IPS-20b (cell line): ENCODE measurements around the gene IFNA1.

ENCODE experiments used
- H3K27ac ChIP-seq: one replicate; pipeline ENCODE4 v1.5.1; 2013; ENCODE audit warnings: low read length
- H3K27me3 ChIP-seq: 2 replicates; pipeline ENCODE4 v1.6.1; 2013; ENCODE audit warnings: mild to moderate bottlenecking, low read length, inconsistent platforms; ENCODE audit not compliant: insufficient read depth
- H3K36me3 ChIP-seq: 2 replicates; pipeline ENCODE4 v1.6.1; 2013; ENCODE audit warnings: low read depth, mild to moderate bottlenecking, inconsistent platforms, low read length, moderate library complexity; ENCODE audit not compliant: insufficient read depth
- H3K4me1 ChIP-seq: 2 replicates; pipeline ENCODE4 v1.6.1; 2013; ENCODE audit warnings: mild to moderate bottlenecking, control low read depth, inconsistent platforms, low read length, moderate library complexity; ENCODE audit not compliant: insufficient read depth
- H3K4me3 ChIP-seq: 2 replicates; pipeline ENCODE4 v1.5.1; 2013; ENCODE audit warnings: mild to moderate bottlenecking, low read length, inconsistent platforms
- H3K9ac ChIP-seq: 2 replicates; pipeline ENCODE4 v1.6.1; 2013; ENCODE audit warnings: low read depth, mild to moderate bottlenecking, inconsistent platforms, low read length, moderate library complexity
- H3K9me3 ChIP-seq: 2 replicates; pipeline ENCODE4 v1.6.1; 2013; ENCODE audit warnings: mild to moderate bottlenecking, low read depth, low read length, inconsistent platforms; ENCODE audit not compliant: insufficient read depth

The IFNA1 gene

DNA sequence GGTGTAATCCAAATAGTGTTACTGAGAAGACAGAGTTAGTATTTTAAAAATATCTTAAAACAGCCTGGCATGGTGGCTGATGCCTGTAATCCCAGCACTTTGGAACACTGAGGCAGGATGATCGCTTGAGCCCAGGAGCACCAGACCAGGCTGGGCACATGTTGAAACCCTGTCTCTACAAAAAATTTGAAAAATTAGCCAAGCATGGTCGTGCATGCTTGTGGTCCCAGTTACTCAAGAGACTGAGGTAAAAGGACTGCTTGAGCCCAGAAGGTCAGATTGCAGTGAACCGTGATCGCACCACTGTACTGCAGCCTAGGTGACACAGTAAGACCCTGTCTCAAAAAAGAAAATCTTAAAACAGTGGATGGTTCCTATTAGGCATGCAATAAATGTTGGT is 12.4 kb downstream of the IFNA1 start:
- Histone ChIP-seq H3K9ac (no peak overlapping the region), H3K9me3 (no peaks in the 10 kb centered on the region), H3K27me3 (no peaks in the 10 kb centered on the region), H3K27ac (no peak overlapping the region), H3K4me3 (no peak overlapping the region), H3K4me1 (peaks cover 8% of the 10 kb centered on the region), H3K36me3 (no peaks in the 10 kb centered on the region)

DNA sequence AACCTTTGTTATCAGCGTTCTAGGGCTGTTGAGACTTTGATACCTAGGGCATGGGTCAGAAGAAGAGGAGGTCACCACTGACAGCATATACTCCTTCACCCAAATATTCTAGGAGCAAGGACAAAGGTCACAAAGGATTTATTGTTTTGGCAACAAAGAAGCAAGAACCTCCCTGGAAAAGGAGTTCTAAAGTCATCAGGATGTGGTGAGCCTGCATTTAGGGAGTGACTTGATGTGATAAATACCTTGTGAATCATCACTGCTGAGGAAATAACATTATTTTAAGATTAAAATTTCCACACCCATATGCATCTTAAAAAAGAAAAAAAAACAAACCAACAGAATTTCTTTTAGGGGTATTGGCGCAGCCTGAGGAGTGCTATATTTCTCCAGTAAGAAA is 13.9 kb downstream of the IFNA1 start:
- H3K9me3 ChIP-seq, result no peaks in the 10 kb centered on the region
- H3K27ac ChIP-seq, result no peak overlapping the region
- no peaks in the 10 kb centered on the region for H3K27me3 ChIP-seq
- peaks cover 8% of the 10 kb centered on the region for H3K4me1 ChIP-seq
- H3K36me3 ChIP-seq, result no peaks in the 10 kb centered on the region
- H3K4me3 ChIP-seq, result no peak overlapping the region
- no peak overlapping the region for H3K9ac ChIP-seq

DNA sequence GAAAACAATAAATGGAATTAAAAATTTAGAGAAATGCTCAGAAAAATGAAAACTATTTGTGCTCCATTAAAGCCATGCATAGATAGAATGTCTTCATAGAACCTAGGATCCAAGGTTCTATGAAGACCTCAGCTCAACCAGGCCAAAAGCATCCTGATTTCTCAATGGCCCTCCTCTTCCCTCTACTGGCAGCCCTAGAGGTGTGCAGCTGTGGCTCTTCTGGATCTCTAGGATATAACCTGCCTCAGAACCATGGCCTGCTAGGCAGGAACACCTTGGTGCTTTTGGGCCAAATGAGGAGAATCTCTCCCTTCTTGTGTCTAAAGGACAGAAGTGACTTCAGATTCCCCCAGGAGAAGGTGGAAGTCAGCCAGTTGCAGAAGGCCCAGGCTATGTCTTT is 15.1 kb downstream of the IFNA1 start:
- peaks cover 8% of the 10 kb centered on the region for H3K4me1 ChIP-seq
- no peaks in the 10 kb centered on the region for H3K9me3 ChIP-seq
- H3K36me3 ChIP-seq, result no peaks in the 10 kb centered on the region
- no peak overlapping the region for H3K9ac ChIP-seq
- no peak overlapping the region for H3K27ac ChIP-seq
- H3K27me3 ChIP-seq, result no peaks in the 10 kb centered on the region
- no peak overlapping the region for H3K4me3 ChIP-seq

DNA sequence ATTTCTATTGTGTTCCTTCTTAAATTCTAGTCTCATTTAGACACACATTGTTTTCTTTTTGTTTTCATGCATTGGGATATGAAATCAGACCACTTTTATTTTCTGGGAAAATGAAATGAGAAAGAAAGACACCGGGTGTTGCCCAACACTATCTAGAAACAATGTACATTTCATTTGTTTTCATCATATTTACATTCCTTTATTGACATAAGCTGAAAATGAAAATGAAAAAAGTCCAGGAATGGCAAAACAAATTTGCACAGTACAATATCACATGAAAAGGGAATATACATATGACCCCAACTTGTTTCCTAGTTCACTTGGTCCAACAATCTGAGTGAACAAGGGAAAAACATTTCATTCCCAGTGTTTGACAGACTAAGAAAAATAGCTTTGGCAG is 21.1 kb downstream of the IFNA1 start:
- Histone ChIP-seq H3K27ac (no peak overlapping the region), H3K36me3 (no peaks in the 10 kb centered on the region), H3K27me3 (no peaks in the 10 kb centered on the region), H3K9me3 (no peaks in the 10 kb centered on the region; the same call in none of the 2 replicates), H3K4me1 (no peaks in the 10 kb centered on the region), H3K9ac (no peak overlapping the region), H3K4me3 (no peak overlapping the region)

DNA sequence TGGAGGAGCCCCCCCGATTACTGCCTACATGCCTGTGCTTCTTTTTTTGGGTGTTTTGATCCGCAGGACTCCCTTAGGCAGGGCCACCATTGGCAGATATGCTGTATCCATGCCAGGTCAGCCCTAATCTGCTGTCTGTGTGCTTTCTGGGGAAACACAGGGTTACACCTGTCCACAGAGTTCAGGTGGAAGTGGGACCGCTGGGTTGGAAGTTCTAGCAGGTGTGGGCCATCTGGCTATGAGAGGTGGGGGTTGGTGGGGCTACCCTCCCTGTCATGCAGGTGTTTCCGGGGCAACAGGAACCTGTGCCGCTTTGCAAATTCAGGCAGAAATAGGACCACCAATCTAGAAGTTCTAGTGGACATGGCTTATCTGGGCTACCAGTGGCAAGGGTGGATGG is 24.9 kb downstream of the IFNA1 start:
- no peaks in the 10 kb centered on the region for H3K36me3 ChIP-seq
- no peaks in the 10 kb centered on the region; the same call in none of the 2 replicates for H3K9me3 ChIP-seq
- no peak overlapping the region for H3K4me3 ChIP-seq
- H3K27me3 ChIP-seq, result no peaks in the 10 kb centered on the region
- H3K27ac ChIP-seq, result no peak overlapping the region
- no peaks in the 10 kb centered on the region for H3K4me1 ChIP-seq
- H3K9ac ChIP-seq, result no peak overlapping the region

DNA sequence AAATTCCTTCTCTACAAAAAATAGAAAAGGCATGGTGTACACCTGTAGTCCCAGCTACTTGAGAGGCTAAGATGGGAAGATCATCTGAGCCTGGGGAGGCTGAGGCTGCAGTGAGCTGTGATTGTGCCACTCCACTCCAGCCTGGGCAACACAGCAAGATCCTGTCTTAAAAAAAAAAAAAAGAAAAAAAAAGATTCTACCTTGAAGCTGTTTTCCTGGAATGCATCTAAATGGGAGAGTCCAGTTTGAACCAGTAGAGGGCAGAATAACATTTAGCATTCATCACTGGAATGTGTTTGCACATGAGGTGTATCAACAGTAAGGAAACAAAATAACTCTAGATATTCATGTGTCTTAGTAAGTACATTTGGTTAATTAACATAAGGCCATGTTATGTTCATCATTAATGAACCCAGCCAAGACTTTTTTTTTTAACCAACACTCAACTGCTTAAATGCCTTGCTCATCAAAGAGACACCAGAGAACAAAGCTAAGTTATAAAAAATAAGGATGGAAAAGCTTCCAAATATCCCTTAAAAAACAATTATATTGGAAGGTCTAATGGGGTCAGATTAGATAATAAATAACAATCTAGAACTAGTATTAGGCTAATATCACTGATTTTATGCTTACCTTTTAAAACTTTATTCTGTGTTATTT is 25.8 kb downstream of the IFNA1 start:
- Histone ChIP-seq H3K36me3 (no peaks in the 10 kb centered on the region), H3K9me3 (no peaks in the 10 kb centered on the region; the same call in none of the 2 replicates), H3K9ac (no peak overlapping the region), H3K4me3 (no peak overlapping the region), H3K27ac (no peak overlapping the region), H3K27me3 (no peaks in the 10 kb centered on the region), H3K4me1 (no peaks in the 10 kb centered on the region)

DNA sequence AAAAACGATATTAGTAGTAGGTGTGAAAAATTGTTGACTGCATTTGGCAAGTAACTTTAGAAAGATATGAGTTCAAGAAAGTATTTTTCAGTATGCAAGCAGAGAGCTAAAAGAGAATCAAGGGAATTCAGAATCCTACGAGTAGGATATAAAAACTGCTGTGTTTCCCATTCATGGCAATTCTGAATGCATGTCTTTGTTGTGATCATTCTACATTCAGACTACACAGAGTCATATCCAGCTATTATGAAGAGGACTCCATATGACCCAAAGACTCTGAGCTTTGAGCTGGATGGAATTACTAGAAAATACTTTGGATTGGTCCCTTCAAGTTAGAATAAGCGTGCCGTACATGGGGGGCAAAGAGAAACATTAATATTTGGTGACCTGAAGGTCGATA is 29.9 kb downstream of the IFNA1 start:
- no peaks in the 10 kb centered on the region for H3K9me3 ChIP-seq
- H3K36me3 ChIP-seq, result no peaks in the 10 kb centered on the region
- H3K4me1 ChIP-seq, result 0 out of 2 replicates have a peak, but pooled peaks cover 3% of the 10 kb centered on the region
- H3K27ac ChIP-seq, result no peak overlapping the region
- H3K27me3 ChIP-seq, result no peaks in the 10 kb centered on the region
- H3K4me3 ChIP-seq, result no peak overlapping the region
- no peak overlapping the region for H3K9ac ChIP-seq

DNA sequence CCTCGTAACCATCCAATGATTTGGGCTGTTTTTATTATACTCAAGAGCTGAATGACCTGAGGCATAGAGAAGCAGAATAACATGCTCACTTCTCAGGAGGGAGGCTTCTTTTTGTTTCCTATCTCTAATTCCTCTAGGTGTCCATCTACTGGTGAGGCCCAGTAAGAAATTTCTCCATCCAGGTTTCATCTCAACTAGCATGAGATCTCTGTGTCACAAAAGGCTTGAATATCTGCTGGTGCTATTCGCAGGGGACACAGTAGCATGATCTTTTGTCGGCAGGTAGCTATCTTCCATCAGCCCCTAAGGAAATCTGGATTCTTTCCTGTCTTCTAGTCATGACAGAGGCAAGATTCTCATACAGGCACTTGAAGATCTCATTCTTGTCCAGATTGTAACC is 33.0 kb downstream of the IFNA1 start:
- Histone ChIP-seq H3K9ac (no peak overlapping the region), H3K27ac (no peak overlapping the region), H3K36me3 (no peaks in the 10 kb centered on the region), H3K9me3 (no peaks in the 10 kb centered on the region), H3K27me3 (no peaks in the 10 kb centered on the region), H3K4me3 (no peak overlapping the region), H3K4me1 (0 out of 2 replicates have a peak, but pooled peaks cover 3% of the 10 kb centered on the region)

DNA sequence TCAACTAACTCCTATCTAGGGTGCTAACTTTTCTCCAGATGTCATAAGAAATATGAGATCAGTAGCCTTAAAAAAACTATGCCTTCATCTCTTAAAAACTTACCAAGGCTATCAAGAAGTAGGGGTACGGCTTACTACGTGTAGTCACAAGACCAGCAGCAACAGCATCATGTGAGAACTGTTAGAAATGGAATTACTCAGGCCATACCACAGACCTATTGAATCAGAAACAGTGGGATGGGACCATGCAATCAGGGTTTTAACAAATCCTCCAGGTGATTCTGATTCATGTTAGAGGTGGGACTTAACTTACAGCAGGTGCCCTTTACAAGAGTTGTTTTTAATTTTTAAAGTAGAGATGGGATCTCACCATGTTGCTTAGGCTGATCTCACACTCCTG is 37.2 kb downstream of the IFNA1 start:
- no peaks in the 10 kb centered on the region for H3K27me3 ChIP-seq
- no peaks in the 10 kb centered on the region for H3K4me1 ChIP-seq
- H3K9ac ChIP-seq, result no peak overlapping the region
- no peak overlapping the region for H3K4me3 ChIP-seq
- H3K36me3 ChIP-seq, result no peaks in the 10 kb centered on the region
- H3K9me3 ChIP-seq, result no peaks in the 10 kb centered on the region
- no peak overlapping the region for H3K27ac ChIP-seq

DNA sequence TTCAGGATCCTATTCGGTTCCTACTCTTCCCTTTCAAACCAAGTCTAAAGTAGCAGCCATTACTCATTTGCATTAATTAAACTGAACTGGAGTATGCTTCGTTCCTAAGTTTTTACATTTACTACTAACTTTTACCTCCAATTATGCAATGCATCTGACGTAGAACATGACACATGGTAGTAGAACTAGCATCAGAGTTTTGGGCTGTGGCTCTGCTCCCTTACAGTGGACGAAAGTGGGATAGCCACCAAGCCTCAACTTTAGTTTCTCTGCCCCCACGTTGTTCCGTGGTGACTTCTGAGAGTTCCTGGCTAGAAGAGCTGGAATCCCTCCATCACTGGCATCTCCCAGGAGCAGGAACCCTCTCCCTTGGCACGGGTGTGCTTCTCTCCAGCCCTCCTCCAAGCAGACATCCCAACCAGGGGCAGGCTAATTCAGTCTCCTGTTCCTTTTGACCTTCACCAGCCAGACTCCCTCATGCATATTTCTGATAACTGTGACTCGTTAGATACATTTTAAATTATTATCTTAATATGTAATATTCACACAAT is 39.0 kb downstream of the IFNA1 start:
- no peaks in the 10 kb centered on the region for H3K4me1 ChIP-seq
- no peaks in the 10 kb centered on the region for H3K27me3 ChIP-seq
- no peaks in the 10 kb centered on the region for H3K9me3 ChIP-seq
- H3K27ac ChIP-seq, result no peak overlapping the region
- H3K4me3 ChIP-seq, result no peak overlapping the region
- H3K36me3 ChIP-seq, result no peaks in the 10 kb centered on the region
- no peak overlapping the region for H3K9ac ChIP-seq

DNA sequence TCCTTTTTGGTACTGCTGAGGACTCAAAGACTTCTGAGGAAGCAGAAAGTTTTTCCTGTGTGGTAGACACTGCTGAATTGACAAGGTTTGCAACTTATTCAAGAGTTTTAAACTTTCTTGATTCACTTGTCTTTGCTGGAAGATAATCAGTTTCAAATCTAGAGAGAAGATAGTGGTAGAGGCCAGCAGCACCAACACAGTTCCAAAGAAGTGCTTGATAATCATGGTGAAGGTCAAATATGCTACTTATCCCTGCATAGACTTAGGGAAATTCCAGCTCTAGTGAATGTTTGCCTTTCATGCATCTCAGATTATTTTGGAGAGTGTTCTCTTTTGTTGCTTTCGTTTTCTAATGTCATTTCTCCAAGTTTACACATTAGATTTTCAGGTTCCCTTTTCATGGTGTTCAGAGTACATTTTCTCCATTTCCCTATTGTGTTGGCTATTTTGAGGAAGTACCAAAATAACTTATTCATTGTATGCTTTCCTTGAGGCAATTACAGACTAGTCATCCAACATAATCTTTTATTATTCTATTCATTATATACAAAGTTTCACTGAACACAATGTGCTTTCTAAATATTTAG is 41.3 kb downstream of the IFNA1 start:
- H3K4me1 ChIP-seq, result no peaks in the 10 kb centered on the region
- H3K27me3 ChIP-seq, result no peaks in the 10 kb centered on the region
- H3K9me3 ChIP-seq, result no peaks in the 10 kb centered on the region
- no peaks in the 10 kb centered on the region for H3K36me3 ChIP-seq
- no peak overlapping the region for H3K9ac ChIP-seq
- H3K27ac ChIP-seq, result no peak overlapping the region
- H3K4me3 ChIP-seq, result no peak overlapping the region

DNA sequence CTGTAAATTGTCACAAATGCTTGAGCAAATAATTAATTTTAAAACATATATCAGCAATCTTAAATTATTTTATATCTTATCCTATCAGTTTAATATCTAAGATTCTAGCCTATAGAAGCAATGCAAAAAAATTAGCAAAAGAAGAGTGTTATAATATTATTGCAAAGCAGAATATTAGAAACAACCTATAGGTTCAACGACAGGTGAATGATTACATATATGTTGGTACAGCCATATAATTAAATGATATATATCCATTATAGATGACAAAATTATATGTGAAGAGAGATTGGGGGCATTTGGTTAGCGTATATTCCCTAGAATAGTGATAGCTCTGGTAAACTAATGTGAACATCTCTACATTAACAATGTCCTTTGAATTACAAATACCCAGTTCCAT is 42.0 kb downstream of the IFNA1 start, which contains the start of gene IFNE:
Gene IFNE, minus strand, starts transcription at position 101 of the 400 bp plus-strand sequence. CDS start 619 bp downstream, outside the sequence.
- H3K27ac ChIP-seq, result no peak within 1 kb of the TSS

More for the DNA sequence above, 42.0 kb downstream of the IFNA1 start, which contains the start of gene IFNE:
- Histone ChIP-seq H3K4me3 (no peak within 1 kb of the TSS), H3K4me1 (no peaks in the 10 kb centered on the region), H3K9me3 (no peaks in the 10 kb centered on the region), H3K9ac (no peak within 1 kb of the TSS), H3K27me3 (no peaks in the 10 kb centered on the region), H3K36me3 (no peaks in the 10 kb centered on the region)
